BE2C (cell line): ENCODE results near the gene PDP2.

Experiments
- DNase-seq: peaks from one replicate; pipeline ENCODE4 v3.0.0-alpha.2; 2020
- H3K27me3 ChIP-seq: fragments of 250-450 bp; sonication (Bioruptor Pico); 2 replicates; pipeline ENCODE4 v1.5.1; 2020; ENCODE audit warnings: mild to moderate bottlenecking
- H3K36me3 ChIP-seq: fragments of 250-450 bp; sonication (Bioruptor Pico); 2 replicates; pipeline ENCODE4 v1.5.1; 2020; ENCODE audit warnings: mild to moderate bottlenecking
- H3K4me1 ChIP-seq: fragments of 250-450 bp; sonication (Bioruptor Pico); 2 replicates; pipeline ENCODE4 v1.5.1; 2020
- H3K4me3 ChIP-seq: 2 replicates; pipeline ENCODE4 v1.5.1; 2011; ENCODE audit warnings: low read depth, low read length
- H3K9me3 ChIP-seq: fragments of 250-450 bp; sonication (Bioruptor Pico); 2 replicates; pipeline ENCODE4 v1.5.1; 2020
- TF ChIP-seq, protein P1 (sequence below): IDR thresholded peaks from 2 replicates; pipeline ENCODE4 v1.5.1; 2012; ENCODE audit warnings: mild to moderate bottlenecking, low read depth, low read length

The PDP2 gene

GRCh38 chr16:66856801-66857200 is 23.5 kb upstream of the PDP2 start:
- no peaks in the 10 kb centered on the region for H3K27me3 ChIP-seq
- no peaks in the 10 kb centered on the region for H3K36me3 ChIP-seq
- no peak overlapping the region for H3K4me3 ChIP-seq
- TF ChIP-seq, protein P1, sequence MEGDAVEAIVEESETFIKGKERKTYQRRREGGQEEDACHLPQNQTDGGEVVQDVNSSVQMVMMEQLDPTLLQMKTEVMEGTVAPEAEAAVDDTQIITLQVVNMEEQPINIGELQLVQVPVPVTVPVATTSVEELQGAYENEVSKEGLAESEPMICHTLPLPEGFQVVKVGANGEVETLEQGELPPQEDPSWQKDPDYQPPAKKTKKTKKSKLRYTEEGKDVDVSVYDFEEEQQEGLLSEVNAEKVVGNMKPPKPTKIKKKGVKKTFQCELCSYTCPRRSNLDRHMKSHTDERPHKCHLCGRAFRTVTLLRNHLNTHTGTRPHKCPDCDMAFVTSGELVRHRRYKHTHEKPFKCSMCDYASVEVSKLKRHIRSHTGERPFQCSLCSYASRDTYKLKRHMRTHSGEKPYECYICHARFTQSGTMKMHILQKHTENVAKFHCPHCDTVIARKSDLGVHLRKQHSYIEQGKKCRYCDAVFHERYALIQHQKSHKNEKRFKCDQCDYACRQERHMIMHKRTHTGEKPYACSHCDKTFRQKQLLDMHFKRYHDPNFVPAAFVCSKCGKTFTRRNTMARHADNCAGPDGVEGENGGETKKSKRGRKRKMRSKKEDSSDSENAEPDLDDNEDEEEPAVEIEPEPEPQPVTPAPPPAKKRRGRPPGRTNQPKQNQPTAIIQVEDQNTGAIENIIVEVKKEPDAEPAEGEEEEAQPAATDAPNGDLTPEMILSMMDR = no peak
- DNase-seq = no peak
- no peaks in the 10 kb centered on the region for H3K4me1 ChIP-seq
- no peaks in the 10 kb centered on the region for H3K9me3 ChIP-seq

DNA sequence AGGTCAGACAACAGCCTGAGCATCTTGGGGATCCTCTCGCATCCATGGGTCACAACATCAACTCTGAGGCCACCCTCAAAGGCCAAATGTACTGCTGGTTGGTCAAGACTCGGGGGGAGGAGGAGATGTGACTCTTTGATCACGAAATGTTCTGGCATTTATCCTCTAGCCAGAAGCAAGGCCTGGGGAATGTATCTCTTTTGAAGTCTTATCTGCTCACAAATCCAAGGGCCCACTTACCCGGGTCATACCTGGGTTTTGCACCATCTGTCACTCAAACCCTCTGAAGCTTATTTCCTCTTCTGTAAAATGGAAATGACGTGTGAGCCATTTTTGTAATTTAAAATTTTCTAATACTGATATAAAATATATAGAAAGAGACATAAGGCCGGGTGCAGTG is 22.9 kb upstream of the PDP2 start:
- Histone ChIP-seq H3K9me3 (no peaks in the 10 kb centered on the region), H3K4me1 (no peaks in the 10 kb centered on the region), H3K4me3 (no peak overlapping the region), H3K27me3 (no peaks in the 10 kb centered on the region), H3K36me3 (no peaks in the 10 kb centered on the region)
- TF ChIP-seq, protein P1 = no peak
- no peak for DNase-seq

DNA sequence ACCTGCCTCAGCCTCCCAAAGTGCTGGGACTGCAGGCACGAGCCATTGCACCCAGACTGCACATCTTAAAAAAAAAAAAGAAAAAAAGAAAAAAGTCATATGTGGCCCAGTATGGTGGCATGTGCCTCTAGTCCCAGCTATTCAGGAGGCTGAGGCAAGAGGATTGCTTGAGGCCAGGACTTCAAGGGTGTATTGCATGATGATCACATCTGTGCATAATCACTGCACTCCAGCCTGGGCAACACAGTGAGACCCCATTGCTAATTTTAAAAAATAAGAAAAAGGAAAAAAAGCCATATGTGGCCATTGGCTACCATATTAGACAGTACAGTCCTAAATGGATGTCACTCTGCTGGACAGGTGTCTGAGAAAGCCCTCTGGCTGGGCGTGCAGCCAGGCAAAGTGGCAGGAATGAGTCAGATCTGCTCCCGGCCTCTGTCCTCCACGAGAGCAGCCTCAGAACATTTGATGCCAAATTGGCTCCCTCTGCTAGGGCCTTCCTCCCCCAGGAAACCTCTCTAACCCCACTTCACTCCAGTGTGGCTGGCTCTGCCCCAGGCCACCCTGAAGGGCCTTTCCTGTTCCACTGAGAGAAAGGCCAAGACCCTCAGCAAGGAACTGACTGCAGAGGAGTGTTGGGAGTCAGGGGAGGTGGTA is 21.4 kb upstream of the PDP2 start:
- Histone ChIP-seq H3K27me3 (no peaks in the 10 kb centered on the region), H3K9me3 (no peaks in the 10 kb centered on the region), H3K36me3 (no peaks in the 10 kb centered on the region), H3K4me3 (no peak overlapping the region), H3K4me1 (no peaks in the 10 kb centered on the region)
- DNase-seq = peak; percentile 64
- TF ChIP-seq, protein P1 = no peak

DNA sequence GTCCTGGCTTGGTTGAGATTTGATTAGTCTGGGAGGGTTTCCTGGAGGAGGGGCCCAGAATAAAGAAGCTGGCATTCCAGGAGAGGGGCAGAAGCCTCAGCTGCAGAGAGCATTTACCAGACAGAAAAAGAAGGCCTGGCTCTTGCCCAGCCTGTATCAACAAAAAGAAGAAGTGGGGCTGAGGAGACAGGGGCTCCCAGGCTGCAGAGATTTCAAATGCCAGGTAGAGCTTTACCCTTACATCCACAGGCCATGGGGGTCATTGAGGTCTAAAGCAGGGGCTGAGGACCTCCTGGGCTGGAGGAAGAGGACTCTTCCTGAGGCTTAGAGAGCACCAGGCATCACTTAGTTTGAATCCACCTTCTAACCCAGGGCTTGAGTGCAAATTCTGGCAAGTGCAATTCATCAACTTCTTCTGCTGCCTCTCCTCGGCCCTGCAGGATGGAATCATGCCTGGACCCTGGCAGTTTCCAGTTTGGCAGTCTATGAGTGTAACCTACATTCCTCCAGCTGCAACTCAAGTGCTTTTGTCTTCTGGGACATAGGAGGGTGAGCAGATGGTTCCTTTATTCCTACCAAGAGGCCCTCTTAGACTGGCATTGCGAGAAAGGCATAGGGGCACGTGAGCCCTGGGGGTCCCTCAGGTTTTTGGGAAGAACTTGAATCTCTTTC is 20.8 kb upstream of the PDP2 start:
- H3K9me3 ChIP-seq = no peaks in the 10 kb centered on the region
- no peak for DNase-seq
- TF ChIP-seq, protein P1 = no peak

DNA sequence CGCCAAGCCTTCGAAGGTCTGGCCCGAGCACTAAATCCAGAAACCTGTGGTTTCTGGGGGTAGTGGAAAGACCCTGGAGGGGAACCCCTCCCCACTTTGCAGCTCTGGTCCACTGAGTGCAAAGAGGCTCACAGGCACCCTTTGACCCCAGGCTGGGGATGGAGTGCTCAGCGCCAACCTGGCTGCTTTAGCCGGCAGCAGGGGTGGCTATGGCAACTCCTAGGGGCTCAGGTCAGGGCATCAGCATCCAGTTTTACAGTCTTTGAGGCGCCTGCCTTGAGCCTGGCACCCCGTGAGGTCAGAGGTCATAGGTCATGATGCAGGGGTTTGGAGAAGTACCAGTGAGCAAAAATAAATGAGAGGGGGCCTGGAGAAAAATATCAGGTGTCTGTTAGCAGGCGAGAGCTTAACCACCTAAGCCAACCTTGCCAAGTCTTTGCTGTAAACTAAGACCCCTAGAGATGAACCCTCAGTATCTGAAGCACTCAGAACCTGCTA is 18.2 kb upstream of the PDP2 start:
- Histone ChIP-seq H3K9me3 (no peaks in the 10 kb centered on the region), H3K4me3 (no peak overlapping the region), H3K27me3 (no peaks in the 10 kb centered on the region), H3K4me1 (no peaks in the 10 kb centered on the region), H3K36me3 (no peaks in the 10 kb centered on the region)
- no peak for DNase-seq
- TF ChIP-seq, protein P1 = no peak

More for the DNA sequence above, 20.8 kb upstream of the PDP2 start:
- H3K27me3 ChIP-seq = no peaks in the 10 kb centered on the region
- H3K4me1 ChIP-seq = no peaks in the 10 kb centered on the region
- no peak overlapping the region for H3K4me3 ChIP-seq
- no peaks in the 10 kb centered on the region for H3K36me3 ChIP-seq

DNA sequence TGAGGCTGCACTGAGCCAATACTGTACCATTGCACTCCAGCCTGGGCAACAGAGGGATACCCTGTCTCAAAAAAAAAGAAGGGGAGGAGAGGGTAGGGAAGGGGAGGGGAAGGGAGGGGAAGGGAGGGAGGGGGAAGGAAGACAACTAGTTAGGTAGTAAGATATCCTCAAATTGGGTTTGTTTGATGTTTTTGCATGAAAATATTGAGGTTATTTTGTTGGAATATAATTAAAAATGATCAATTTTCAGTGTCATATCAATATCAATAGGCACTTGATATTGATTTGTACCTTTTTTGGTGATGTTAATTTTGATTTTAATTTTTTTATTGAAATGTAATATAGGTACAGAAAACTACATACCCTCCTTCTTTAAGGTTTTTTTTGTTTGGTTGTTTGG is 16.6 kb upstream of the PDP2 start:
- no peak overlapping the region for H3K4me3 ChIP-seq
- H3K9me3 ChIP-seq = no peaks in the 10 kb centered on the region
- H3K4me1 ChIP-seq = no peaks in the 10 kb centered on the region
- no peak for DNase-seq
- no peaks in the 10 kb centered on the region for H3K27me3 ChIP-seq
- H3K36me3 ChIP-seq = no peaks in the 10 kb centered on the region
- TF ChIP-seq, protein P1 = no peak
